KG1 (cell line): Measurements from ENCODE around the gene APRT.
"Not testable (repeated sequence)": the region's sequence is repeated elsewhere in the genome, so short reads cannot be mapped to it uniquely, and the experiment has no call there.

ENCODE experiments used
- DNase-seq: peaks from one replicate; lab custom pipeline; 2025; lab: John Stamatoyannopoulos, UW

The APRT gene

GRCh38 chr16:88788749-88789148 is 23.0 kb downstream of the APRT start:
- not testable (repeated sequence) for DNase-seq

- no peak for DNase-seq
These were observed 24.0 kb downstream of the APRT start for GRCh38 chr16:88787579-88788314.

DNA sequence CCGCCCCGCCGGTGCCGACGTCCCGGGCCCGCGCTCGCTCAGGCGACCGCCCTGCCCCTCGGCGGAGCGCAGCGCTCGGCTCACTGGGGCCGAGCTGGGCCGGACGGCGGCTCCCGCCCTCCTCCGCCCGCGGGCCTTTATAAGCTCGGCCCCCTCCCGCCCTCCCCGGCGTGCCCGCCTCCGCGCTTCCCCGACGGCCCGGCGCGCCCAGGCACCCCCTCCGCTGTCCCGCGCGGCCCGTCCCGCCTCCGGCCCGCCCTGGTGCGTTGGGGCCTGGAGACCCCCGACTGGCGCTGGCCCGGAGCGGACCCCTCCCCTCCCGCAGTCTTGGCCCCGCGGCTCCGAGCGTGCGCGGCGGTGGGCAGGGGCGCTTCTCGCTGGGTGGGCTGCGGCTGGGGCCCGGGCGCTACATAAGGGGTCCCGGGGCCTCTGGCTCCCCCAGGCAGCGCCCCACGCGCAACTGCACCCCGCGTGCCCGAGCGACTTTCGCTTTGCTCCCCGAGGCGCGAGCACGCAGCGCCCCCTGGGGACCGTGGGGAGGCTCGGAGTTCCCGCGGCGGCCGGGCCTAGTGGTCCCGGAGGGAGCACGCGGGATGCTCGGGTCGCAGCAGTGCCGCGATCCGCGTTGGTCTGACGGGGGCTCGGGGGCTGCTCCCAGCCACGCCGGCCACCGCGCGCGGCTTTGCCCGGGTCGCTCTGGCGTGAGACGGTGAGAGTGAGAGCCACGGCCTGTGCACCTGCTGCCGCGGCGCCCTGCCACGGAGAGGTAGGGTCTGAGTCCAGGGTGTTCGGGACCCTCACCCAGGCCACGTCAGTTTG is 26.4 kb downstream of the APRT start, which contains the start of gene PIEZO1:
Gene PIEZO1 (minus strand): TSS at position 115 of the 819 bp plus-strand sequence. CDS start 256 bp downstream, outside the sequence.
- DNase-seq = peak; percentile 48

- DNase-seq = no peak
These were observed 26.9 kb downstream of the APRT start for GRCh38 chr16:88784856-88785105.

DNA sequence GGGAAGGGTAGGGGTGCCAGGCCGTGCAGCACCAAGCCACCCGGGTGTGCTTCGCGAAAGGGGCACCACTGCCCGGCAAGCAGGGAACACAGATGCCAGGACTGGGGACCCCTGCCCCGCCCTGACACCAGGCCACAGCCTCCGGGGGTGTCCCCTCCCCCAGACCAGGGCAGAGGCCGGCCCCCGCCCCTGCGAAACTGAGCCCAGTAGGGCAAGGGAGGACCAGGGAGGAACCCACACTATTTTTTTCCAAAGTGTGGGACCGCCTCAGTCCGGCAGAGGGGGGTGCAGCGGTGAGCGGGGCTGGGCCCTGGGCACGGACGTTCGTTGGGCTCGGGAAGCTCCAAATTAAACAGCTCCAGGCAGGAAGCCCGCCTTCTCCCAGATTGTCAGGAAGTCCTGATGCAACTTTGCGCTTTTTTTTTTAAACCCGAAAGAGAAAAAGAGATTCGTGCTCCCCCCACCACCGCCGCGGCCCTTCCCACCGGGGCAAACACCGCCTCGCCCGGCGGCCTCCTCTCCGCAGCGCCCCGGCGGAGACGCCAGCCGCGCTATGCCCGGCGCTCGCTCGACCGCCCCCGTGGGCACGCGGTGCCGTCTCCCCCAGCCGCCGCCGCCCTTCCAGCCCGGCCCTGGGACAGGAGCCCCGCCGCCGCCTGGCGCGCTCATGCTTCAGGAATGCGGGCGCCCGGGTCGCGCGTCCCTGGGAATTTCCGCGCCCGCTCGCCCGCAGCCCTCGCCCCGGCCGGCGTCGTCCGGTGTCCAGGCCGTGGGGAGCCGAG is 27.5 kb downstream of the APRT start:
- peak; percentile 40 for DNase-seq

- DNase-seq = no peak
These were observed 28.2 kb downstream of the APRT start for GRCh38 chr16:88783391-88784073.

DNA sequence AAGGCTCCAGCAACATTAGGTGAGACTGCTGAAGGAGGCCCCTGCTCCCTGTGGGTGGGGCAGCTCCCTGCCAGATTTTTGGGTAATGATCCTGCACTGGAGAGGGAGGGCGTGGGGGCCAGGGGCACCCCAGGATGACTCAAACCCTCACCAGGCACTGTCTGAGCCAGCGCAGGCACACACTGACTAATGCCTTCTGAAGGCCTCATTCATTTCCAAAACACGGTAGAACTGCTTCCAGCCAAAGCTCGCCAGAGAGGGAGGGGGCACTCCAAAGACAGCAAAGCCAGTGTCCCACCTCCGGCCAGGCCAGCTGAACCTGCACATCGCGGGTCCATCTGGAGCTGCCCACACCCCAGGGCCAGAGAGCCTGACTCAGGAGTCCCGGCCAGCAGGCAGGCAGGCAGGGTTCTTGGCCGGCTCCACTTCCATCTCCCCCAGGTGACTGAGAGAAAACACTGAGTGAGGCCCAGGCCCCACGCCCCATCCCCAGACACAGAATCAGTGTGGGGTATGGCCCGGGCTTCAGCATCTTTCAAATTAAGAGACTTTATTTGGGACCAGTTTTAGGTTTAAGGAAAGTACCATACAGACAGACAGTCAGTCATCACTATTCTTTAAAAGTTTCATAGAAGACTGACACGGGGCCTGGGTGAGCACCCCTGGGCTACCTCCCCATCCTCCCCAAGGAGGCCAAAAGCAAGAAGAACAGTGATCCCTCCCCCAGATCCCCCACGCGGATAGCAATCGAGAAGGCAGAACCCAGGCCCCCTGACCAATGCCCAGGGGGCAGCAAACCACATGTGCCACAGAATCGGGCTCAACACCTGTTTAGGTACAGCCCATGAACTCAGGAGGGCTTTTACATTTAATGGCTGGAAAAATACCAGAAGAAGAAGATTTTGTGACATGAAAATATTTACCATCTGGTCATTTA is 29.0 kb downstream of the APRT start:
- no peak for DNase-seq

GRCh38 chr16:88781140-88782077 is 30.3 kb downstream of the APRT start:
- peak; percentile 33 for DNase-seq

DNA sequence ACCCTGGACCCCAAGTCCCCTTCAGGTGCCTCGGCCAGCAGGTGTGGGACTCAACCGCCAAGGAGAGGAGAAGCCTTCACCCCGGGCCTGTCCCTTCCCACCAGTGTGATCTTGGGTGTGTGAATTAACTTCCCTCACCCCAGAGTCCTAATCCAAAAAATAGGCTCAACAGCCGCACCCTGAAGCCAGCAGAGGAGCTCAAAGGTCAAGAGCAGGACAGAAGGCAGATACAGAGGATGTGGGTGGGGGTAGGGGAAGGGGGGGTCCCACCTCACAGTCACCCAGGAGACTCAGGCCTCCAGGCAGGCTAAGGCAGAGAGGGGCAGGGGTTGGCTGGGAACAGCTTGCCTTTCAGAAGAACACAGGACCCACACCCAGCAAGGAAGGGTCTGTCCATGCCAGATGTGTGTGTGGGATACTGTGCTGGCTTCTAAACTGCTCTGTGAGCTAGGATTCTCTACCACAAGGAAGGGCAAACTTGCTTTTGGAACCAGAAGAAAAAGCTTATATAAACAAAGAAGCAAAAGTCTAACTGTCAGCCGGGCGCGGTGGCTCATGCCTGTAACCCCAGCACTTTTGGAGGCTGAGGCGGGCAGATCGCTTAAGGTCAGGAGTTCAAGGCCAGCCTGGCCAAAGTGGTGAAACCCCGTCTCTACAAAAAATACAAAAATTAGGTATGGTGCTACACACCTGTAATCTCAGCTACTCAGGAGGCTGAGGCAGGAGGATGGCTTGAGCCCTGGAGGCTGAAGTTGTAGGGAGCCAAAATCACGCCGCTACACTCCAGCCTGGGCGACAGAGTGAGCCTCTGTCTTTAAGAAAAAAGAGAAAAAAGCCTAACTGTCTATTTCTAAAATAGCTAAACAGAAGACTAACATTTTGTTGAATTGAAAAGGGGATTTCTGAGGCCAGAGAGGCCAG is 31.3 kb downstream of the APRT start:
- no peak for DNase-seq

DNA sequence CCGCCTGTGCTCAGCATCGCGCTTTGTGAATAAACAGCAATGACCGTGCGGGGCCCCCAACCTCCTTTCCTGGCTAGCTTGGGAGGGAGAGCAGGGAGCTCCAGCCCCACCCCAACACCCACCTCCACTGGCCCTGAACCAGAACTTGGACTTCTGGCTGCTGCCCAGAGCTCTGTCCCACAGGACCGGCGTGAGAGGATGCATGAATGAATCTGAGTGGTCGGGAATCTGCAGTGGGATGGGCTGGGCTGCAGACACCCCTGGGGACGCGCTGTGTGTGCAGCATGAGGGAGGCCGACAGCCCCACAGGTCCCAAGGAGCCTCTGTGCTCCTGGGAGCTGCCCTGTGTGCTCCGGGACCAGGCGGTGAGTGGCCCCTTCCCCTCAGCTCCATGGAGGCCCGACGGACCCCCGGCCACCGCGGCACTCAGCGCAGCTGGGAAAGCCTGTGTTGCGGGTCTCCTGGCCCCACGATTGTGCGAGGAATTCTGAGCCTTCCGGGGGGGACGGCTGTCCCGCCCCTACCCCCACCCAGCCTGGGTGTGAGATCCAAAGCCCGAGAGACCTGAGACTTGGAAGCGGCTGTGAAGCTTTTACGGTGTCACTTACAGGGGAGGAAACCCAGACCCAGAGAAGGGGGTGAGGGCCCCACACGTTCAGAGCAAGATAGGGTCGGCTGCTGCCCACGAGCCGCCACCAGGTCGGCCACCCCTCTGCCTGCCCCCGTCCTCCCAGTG is 32.2 kb downstream of the APRT start:
- DNase-seq = no peak

DNA sequence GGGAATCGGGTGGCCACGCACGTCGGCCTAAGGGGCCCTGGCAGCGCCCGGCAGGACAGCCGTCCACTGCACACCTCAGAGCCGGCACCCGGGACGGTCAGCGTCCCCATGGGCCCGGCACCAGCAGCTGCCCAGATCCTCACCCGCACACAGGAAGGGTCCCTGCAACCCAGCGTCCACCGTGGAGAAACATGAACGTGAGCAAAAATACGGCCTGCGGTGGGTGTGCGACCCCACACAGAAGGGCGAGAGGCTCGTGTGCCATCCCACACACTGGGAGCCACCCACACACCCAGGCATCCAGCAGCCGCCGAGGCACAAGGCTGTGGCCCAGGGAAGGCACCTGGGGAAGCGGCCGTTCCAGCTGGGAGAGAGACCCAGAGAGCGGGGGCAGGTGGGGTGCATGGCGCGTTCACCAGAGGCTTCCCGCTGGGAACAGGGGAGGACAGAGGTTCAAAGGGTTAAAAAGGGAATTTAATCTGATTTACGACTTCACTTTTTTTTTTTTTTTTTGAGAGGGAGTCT is 33.1 kb downstream of the APRT start:
- DNase-seq = no peak

DNA sequence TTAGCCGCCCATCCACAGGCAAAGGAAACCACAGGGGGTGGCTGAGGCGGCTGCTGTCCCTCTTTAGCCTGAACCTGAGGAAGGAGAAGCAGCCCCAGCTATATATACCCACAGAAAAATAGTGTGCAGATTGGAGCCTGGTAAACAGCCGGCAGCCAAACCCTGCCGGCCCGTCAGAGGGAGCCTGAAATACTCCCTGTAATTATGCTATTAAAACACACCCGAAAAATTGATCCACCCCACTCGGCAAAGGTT is 33.5 kb downstream of the APRT start:
- no peak for DNase-seq

- no peak for DNase-seq
These were observed 34.1 kb downstream of the APRT start for GRCh38 chr16:88777471-88778270.

- DNase-seq = no peak
These were observed 35.9 kb downstream of the APRT start for GRCh38 chr16:88775825-88776224.

- DNase-seq = no peak
These were observed 37.0 kb downstream of the APRT start for GRCh38 chr16:88774544-88775393.

GRCh38 chr16:88773812-88774291 is 37.9 kb downstream of the APRT start:
- no peak for DNase-seq
